ENCODE data around the gene TSEN54.
A peak's percentile ranks its signal among the peaks of the same experiment; 100 is the strongest.
"Not testable (repeated sequence)": the region's sequence is repeated elsewhere in the genome, so short reads cannot be mapped to it uniquely, and the experiment has no call there.

The TSEN54 gene

GRCh38 chr17:75520413-75520812 is 4.1 kb downstream of the TSEN54 start:
- DNase-seq = not testable (repeated sequence)

DNA sequence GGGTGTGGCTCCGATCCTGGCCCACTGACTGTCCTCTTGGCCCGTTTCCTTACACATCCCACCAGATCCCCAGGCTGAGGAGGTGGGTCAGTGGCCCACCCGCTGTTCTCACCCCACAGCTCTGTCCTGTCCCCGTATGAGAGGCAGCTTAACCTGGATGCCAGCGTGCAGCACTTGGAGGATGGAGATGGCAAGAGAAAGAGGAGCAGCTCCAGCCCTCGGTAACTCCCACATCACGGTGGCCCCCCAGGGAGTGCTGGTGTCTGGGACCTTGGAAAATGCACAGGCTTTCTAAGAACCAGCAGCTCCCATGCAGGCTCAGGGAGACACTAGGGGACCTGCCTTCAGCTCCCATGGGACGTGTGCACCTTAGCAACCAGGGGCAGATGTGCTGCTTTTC is 5.0 kb downstream of the TSEN54 start:
- DNase-seq = no peak

DNA sequence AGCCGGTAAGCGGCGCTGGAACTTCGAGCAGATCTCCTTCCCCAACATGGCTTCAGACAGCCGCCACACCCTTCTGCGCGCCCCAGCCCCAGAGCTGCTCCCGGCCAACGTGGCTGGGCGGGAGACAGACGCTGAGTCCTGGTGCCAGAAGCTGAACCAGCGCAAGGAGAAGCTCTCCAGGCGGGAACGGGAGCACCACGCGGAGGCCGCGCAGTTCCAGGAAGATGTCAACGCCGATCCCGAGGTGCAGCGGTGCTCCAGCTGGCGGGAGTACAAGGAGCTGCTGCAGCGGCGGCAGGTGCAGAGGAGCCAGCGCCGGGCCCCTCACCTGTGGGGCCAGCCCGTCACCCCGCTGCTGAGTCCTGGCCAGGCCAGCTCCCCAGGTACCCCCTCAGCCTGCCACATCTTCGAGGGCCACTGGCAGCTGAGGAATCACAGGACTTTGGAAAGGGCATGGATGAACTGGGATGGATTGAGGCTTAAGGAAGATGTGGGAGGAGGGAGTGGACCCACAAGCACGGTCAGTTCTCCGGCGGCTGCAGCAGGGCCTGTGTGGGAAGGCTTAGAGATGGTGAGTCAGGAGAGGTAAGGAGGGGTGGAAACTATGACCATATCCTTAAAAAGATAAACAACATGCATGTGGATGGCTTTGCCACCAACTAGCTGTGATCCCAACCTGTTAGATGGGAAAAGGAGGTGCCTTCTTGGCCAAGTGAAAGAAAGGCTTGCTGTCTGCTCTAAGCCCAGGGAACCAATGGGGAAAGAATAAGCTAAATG is 5.8 kb downstream of the TSEN54 start:
- no peak for DNase-seq

DNA sequence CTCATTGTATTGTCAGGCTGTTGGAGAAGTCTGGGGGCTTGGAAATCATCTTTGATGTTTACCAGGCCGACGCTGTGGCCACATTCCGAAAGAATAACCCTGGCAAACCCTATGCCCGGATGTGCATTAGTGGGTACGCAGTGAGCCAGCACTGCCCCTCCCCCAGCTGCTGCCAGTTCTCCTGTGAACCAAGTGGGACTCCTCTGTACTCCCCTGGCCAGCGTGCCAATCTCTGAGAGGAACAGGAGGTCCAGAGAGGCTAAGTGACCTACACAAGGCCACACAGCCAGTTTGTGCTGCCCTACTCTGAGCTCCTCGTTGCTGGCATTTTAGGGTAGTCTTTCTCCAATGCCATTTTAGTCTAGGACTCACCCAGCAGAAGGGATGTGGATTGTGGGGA is 7.3 kb downstream of the TSEN54 start:
- no peak for DNase-seq

- DNase-seq = no peak
Observed at GRCh38 chr17:75524269-75524969, 8.1 kb downstream of the TSEN54 start.

GRCh38 chr17:75524970-75525805 is 8.9 kb downstream of the TSEN54 start, which contains the start of gene LLGL2:
Gene LLGL2 (plus strand): TSS chr17:75525697. CDS start chr17:75543427, 17,730 bp downstream.
- DNase-seq = peak; percentile 78

GRCh38 chr17:75525806-75526554 is 9.7 kb downstream of the TSEN54 start:
- no peak for DNase-seq

GRCh38 chr17:75526555-75527270 is 10.4 kb downstream of the TSEN54 start:
- no peak for DNase-seq

DNA sequence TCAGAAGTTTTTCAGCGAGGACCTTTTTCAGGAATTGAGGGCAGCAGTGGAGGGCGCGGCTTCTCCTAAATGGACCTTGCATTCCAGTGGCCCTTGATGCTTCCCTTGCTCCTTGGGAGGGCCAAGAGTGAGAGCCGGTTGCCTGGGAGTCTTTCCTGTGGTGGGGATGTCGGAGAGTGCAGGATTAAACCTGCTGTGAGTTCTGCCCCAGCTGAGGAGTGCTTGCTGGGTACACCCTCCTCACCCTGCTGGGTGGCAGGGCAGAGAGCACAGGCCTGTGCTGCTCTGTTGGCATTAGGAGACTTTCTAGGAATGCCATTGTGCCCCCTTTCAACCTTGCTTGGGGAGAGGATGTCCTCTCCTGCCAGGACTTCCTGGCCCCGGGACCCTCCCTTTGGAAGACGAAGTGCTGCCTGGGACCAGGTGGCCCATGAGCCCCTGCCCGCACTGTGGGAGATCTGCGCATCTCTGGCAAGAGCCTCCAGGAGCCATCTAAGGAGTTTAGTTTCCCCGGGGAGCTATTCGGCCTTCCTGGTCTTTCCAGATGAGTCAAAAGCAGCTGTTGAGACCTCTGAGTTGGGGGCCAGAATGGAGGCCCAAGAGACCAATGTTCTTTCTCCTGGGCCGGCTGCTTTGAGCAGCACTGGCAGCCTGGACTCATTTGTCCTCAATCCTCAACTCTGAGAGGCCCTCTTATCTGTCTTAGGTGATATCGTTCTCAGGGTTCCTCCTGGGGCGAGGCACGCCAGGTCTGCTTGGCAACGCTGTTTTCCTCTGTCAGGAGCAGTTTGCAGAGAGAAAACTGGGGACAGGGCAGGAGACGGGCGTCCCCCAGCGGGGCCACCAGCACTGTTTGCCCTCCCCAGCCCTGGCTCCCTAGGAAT is 14.8 kb downstream of the TSEN54 start:
- DNase-seq = no peak

DNA sequence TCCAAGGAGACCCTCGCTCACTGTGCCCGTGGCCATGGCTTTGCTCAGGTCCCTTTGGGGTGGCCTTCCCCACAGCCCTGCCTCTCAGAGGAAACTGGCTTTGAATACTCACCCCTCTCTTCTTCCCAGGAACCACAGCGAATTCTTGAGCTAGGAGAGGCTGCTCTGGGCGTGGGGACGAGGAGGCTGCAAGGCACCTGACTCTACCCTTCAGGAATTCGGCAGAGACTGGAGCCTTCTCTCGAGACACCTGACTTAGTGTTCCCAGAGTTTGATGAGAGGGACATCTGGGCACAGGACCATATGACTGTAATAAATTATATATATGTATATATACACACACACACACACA is 15.4 kb downstream of the TSEN54 start:
- no peak for DNase-seq

- DNase-seq = no peak
Observed at GRCh38 chr17:75535119-75535537, 18.8 kb downstream of the TSEN54 start.

DNA sequence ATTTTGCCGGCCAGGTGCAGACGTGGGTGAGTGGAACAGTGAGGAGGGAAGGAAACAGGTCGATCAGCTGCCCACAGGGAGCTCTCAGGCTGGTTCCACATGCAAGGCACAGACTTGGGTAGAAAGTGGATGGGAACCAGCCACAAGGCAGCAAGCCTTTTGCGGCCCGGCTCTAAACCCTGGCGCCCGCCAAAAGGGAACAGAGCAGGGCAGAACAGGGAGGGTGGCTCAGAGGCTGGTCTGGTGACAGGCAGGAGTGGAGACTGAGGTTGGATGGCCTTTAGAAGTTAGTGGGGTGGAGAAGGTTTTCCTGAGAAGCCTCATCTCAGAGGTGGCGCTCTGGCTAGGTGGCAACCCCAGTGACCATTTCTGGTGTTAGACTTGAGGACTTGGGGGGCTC is 19.5 kb downstream of the TSEN54 start:
- no peak for DNase-seq

DNA sequence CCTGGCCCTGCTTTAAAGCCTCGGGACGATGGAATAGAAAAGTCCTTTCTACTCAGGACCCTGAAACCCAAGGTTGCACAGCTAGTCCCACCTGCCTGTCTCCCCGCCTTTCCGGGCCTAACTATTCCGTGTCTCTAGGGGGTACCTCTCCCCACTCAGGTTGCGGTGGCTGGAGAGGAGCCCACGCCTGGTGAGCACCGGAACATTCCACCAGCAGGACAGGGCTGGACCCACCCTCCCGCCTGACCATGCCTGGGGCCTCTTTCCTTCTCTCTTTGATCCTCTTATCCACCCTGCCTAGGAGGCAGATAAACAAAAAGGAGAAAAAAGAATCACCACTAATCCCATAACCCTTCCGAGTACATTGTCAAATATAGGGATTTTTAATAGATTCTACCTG is 20.0 kb downstream of the TSEN54 start:
- DNase-seq = no peak

DNA sequence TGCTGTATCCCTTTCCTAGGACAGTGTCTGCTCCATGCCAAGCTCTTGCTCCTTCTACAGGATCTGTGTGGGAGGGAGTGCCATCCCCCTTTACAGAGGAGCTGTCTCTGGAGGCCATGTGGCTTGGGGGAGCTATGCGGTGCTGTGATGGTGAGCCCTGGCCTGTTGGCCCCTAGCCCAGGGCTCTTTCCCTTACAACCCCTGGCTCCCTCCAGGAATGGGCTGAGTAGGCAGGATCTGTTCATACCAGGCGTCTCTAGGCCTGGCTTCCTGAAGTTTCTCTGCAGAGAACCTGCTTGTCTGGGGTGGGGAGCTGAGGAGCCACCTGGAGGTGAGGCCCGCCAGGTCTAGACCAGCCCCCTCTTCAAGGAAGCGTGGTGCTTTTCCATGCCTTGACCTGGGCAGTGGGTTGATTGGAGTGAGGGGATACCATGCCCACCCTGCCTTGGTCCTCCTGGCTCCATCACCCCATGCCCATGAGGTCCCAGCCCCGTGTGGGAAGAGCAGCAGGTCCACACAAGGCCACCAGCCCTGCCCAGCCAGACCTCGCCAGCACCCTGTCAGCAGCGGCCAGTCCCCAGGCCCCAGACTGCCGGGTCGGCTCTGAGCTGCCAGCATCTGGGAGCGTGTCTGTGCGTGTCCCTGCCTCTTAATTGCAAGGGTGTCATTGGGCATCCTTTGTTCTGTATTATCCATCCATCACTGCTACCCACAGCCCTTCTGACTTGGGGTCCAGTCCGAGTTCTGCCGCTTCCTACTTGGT is 23.8 kb downstream of the TSEN54 start:
- no peak for DNase-seq

- DNase-seq = no peak
Observed at GRCh38 chr17:75540923-75541503, 24.7 kb downstream of the TSEN54 start.

DNA sequence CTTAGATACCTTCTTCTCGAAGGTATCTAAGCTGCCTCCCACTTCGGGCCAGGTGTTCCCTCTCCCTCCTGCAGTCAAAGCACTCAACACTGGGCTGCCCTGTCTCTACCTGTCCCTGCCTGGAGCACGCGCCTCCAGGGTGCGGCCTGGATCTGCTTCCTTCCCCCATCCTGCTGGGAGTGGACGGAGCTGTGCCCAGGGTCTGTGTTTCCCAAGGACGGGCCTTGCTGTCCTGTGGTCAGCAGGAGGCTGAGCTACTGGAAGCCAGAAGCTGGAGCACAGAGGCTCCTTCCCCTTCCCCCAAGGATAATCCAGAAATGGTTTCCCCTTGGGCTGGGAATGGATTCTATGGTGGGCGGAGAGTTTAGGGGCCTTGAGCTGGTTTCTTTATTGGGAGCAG is 25.9 kb downstream of the TSEN54 start:
- no peak for DNase-seq

GRCh38 chr17:75542728-75543336 is 26.5 kb downstream of the TSEN54 start:
- DNase-seq = no peak

GRCh38 chr17:75544250-75544649 is 27.9 kb downstream of the TSEN54 start:
- no peak for DNase-seq

- DNase-seq = no peak
Observed at GRCh38 chr17:75546181-75546580, 29.9 kb downstream of the TSEN54 start.

All from effector CD8-positive, alpha-beta T cell (primary cell).